Activated naive CD8-positive, alpha-beta T cell treated with anti-CD3 and anti-CD28 coated beads for 36 hours (primary cell): ENCODE data around the gene SH2D3A. TPM values are rescaled to one million over a fixed set of nuclear protein-coding genes. Genes with fewer than 3 reads are reported as not detected.
"Not testable (repeated sequence)": the region's sequence is repeated elsewhere in the genome, so short reads cannot be mapped to it uniquely, and the experiment has no call there.

Experiments used
- DNase-seq: peaks from one replicate; pipeline ENCODE4 v3.0.0; 2021
- H3K27ac Mint-ChIP-seq: one replicate; pipeline ENCODE4 v1.8.0; 2022; ENCODE audit warnings: mild to moderate bottlenecking, moderate library complexity, mixed read lengths
- H3K27me3 Mint-ChIP-seq: one replicate; pipeline ENCODE4 v1.8.0; 2022; ENCODE audit warnings: mild to moderate bottlenecking, mixed read lengths
- H3K36me3 Mint-ChIP-seq: one replicate; pipeline ENCODE4 v1.8.0; 2021; ENCODE audit warnings: mild to moderate bottlenecking, mixed read lengths
- H3K4me1 Mint-ChIP-seq: one replicate; pipeline ENCODE4 v1.8.0; 2021; ENCODE audit warnings: mixed read lengths
- H3K4me3 Mint-ChIP-seq: one replicate; pipeline ENCODE4 v1.8.0; 2022; ENCODE audit warnings: mild to moderate bottlenecking, moderate library complexity, mixed read lengths
- H3K9me3 Mint-ChIP-seq: one replicate; pipeline ENCODE4 v1.8.0; 2022; ENCODE audit warnings: mixed read lengths
- total RNA-seq, 2 experiments: library from RNA; stranded (reverse); gene quantifications; one replicate each; pipeline ENCODE4 v1.2.3, GENCODE V29; 2021

Gene SH2D3A
- total RNA-seq, 2 experiments from 2014 or later: 25.7 to 26.1 TPM

DNA sequence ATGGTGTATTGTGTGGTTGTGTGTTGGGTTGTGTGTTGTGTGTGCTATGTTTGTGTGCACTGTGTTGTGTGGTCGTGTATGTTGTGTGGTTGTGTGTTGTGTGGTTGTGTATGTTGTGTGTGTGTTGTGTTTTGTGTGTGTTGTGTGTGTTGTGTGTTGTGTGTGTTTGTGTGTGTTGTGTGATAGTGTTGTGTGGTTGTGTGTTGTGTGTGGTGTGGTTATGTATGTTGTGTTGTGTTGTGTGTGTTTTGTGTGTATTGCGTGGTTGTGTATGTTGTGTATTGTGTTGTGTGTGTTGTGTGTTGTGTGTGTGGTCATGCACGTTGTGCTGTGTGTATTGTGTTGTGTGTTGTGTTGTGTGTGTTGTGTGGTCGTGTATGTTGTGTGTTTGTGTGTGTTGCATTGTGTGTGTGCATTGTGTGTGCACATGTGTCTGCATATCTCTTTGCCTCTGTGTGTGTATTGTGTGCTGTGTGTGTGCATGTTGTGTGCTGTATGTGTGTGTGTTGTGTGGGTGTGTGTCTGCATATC is 49.7 kb downstream of the SH2D3A start:
- Mint-ChIP-seq H3K27me3 (peaks cover 3% of the 10 kb centered on the region), H3K27ac (peak overlapping the region; percentile 0), H3K36me3 (no peaks in the 10 kb centered on the region), H3K4me3 (no peak overlapping the region), H3K9me3 (no peaks in the 10 kb centered on the region), H3K4me1 (peaks cover 12% of the 10 kb centered on the region)
- DNase-seq: no peak

DNA sequence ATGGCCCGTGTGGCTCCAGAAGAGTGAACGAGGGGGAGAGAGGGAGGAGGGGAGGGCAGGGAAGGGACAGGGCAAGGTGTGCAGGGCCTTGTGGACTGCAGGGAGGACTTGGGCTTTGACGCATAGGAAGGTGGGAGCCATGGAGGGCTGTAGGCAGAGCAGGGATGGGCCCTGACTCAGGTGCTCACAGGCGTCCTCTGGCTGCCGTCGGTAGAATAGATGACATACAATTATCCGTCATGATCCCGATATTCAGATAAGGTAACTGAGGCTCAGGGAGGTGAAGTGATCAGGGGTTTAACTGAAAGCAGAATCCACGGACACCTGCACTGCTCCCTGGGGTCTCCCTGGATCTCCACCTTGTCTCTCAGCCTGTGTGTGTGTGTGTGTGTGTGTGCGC is 50.2 kb downstream of the SH2D3A start:
- Mint-ChIP-seq H3K4me1 (peaks cover 10% of the 10 kb centered on the region), H3K27ac (peak overlapping the region; percentile 0), H3K36me3 (no peaks in the 10 kb centered on the region), H3K27me3 (peaks cover 3% of the 10 kb centered on the region), H3K4me3 (no peak overlapping the region), H3K9me3 (no peaks in the 10 kb centered on the region)
- no peak for DNase-seq

GRCh38 chr19:6716610-6716970 is 50.6 kb downstream of the SH2D3A start:
- Mint-ChIP-seq H3K9me3 (no peaks in the 10 kb centered on the region), H3K36me3 (no peaks in the 10 kb centered on the region), H3K27ac (no peak overlapping the region), H3K27me3 (peaks cover 6% of the 10 kb centered on the region), H3K4me3 (no peak overlapping the region), H3K4me1 (peaks cover 10% of the 10 kb centered on the region)
- DNase-seq: no peak

- H3K27ac Mint-ChIP-seq: no peak overlapping the region
- H3K36me3 Mint-ChIP-seq: no peaks in the 10 kb centered on the region
- H3K4me1 Mint-ChIP-seq: peaks cover 8% of the 10 kb centered on the region
- DNase-seq: no peak
- no peak overlapping the region for H3K4me3 Mint-ChIP-seq
- H3K27me3 Mint-ChIP-seq: peaks cover 21% of the 10 kb centered on the region
- no peaks in the 10 kb centered on the region for H3K9me3 Mint-ChIP-seq
Observed at GRCh38 chr19:6714749-6715555, 52.3 kb downstream of the SH2D3A start.

DNA sequence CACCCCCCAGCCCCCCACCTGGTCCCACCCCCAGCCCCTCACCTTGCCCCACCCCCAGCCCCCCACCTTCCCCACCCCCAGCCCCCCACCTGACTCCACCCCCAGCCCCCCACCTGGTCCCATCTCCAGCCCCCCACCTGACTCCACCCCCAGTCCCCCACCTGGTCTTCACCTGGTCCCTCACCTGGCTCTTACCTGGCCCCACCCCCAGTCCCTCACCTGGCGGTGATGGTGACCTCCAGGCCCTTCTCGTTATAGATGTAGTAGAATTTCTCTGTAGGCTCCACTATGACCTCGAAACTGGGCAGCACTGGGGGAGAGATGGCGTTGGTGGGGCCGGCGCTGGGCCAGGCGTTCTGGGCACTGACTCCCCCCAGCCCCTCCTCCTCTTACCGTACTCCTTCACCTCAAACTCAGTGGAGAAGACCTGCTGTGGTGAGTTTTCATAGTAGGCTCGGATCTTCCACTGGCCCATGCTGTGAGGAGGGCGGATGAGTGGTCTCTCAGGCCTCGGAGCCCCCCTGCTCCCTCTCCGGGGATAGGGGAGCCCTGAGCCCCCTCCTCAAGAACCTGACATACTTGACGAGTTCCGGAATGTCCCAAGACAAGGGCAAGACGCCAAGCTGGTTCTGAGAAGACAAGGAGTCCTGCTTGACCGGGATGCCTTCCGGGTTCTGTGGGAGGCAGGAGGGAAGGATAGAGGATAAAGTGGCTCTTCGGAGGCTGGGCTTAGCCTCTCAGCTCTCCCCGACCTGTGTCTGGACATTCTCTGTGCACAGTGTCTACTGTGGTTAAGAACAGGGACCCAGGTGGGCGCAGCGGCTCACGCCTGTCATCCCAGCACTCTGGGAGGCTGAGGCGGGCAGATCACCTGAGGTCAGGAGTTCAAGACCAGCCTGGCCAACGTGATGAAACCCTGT is 53.2 kb downstream of the SH2D3A start:
- Mint-ChIP-seq H3K4me1 (peaks cover 8% of the 10 kb centered on the region), H3K27me3 (peaks cover 28% of the 10 kb centered on the region), H3K9me3 (no peaks in the 10 kb centered on the region), H3K27ac (no peak overlapping the region), H3K36me3 (no peaks in the 10 kb centered on the region), H3K4me3 (no peak overlapping the region)
- DNase-seq: no peak

GRCh38 chr19:6712692-6713670 is 54.3 kb downstream of the SH2D3A start:
- Mint-ChIP-seq H3K4me3 (no peak overlapping the region), H3K27me3 (peaks cover 38% of the 10 kb centered on the region), H3K27ac (no peak overlapping the region), H3K36me3 (no peaks in the 10 kb centered on the region), H3K9me3 (no peaks in the 10 kb centered on the region), H3K4me1 (peaks cover 8% of the 10 kb centered on the region)
- no peak for DNase-seq

DNA sequence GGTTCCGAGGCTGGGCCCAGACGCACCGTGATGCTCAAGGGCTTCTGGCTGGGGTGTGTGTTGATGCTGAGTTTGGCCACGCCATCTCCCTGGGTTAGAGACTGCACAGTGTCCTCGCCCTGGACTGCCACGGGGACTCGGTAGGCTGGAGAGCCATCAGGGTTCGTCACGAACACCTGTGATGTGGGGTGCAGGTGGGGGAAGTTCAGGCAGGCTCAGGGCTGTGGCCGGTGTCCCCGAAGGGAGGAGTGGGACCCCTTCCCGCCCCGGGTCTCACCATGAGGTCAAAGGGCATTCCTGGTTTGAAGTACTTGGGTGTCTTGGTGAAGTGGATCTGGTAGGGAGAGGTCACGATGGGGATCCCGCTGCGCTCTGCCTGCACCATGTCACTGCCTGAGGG is 55.0 kb downstream of the SH2D3A start:
- H3K27ac Mint-ChIP-seq: no peak overlapping the region
- no peak for DNase-seq
- no peaks in the 10 kb centered on the region for H3K36me3 Mint-ChIP-seq
- H3K9me3 Mint-ChIP-seq: no peaks in the 10 kb centered on the region
- H3K4me1 Mint-ChIP-seq: peaks cover 8% of the 10 kb centered on the region
- peaks cover 42% of the 10 kb centered on the region for H3K27me3 Mint-ChIP-seq
- no peak overlapping the region for H3K4me3 Mint-ChIP-seq

DNA sequence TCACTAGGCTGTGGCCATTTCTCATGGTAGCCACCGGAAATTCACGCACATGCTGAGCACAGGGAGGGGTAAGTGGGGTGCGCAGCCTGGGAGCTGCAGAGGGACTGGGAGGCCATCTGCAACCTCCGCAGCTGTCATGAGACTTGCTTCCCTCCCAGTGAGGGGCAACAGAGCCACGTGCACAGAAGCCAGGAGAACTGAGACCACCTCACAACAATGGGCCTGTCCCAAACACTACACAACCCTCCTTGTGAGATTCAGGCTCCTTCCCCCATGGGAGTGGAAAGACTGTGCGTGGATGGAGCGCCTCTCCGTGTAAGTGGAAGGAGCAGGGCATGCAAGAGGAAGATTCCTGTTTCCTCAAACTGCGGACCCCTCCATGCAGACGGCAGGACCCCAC is 55.6 kb downstream of the SH2D3A start:
- DNase-seq: no peak
- Mint-ChIP-seq H3K4me1 (peaks cover 8% of the 10 kb centered on the region), H3K4me3 (no peak overlapping the region), H3K27ac (no peak overlapping the region), H3K36me3 (no peaks in the 10 kb centered on the region), H3K27me3 (peaks cover 42% of the 10 kb centered on the region), H3K9me3 (no peaks in the 10 kb centered on the region)

DNA sequence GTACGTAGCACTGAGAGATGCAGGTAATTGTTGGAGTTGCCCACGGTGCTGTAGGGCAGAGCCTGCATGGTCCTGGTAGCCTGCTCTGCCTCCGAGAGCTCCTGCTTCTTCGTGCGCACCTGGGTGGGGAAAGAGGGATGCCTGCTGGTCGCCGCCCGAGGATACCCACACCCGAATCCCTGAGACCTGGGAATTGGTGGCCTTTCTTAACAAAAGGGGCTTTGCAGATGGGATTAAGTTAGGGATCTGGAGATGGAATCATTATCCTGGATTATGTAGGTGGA is 56.2 kb downstream of the SH2D3A start:
- H3K9me3 Mint-ChIP-seq: no peaks in the 10 kb centered on the region
- peaks cover 42% of the 10 kb centered on the region for H3K27me3 Mint-ChIP-seq
- no peak for DNase-seq
- no peak overlapping the region for H3K4me3 Mint-ChIP-seq
- H3K27ac Mint-ChIP-seq: no peak overlapping the region
- H3K36me3 Mint-ChIP-seq: no peaks in the 10 kb centered on the region
- H3K4me1 Mint-ChIP-seq: peaks cover 8% of the 10 kb centered on the region

DNA sequence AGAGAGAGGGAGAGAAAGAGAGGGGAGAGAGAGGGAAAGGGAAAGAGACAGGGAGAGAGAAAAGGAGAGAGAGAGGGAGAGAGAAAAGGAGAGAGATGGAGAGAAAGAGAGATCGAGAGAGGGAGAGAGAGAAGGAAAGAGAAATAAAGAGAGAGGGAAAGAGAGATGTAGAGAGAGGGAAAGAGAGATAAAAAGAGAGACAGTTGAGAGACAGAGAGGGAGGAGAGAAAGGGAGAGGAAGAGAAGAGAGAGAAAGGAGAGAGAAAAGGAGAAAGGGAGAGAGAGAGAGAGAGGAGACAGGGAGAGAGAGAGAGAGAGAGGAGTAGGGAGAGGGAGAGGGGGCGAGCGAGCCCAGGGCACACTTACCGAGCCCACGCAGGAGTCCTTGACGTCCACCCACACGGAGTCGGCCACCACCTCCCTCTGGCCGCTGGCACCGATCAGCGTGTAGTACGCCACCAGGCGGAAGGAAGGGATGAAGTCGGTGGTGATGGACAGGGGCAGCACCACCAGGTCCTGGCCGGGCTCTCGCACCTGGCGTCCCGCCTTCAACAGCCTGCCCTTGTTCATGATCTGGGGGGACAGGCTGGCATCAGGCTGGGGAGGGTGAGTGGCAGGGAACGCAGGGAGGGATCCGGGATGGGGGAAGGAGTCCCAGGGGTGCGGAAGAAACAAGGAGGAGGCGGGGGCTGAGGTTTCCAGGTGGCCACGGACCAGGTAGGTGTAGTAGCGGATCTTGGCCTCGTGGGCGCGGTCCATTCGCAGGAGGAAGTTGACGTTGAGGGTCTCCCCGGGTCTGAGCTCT is 56.8 kb downstream of the SH2D3A start:
- no peak overlapping the region for H3K4me3 Mint-ChIP-seq
- no peak for DNase-seq
- peaks cover 42% of the 10 kb centered on the region for H3K27me3 Mint-ChIP-seq
- no peaks in the 10 kb centered on the region for H3K36me3 Mint-ChIP-seq
- H3K27ac Mint-ChIP-seq: no peak overlapping the region
- no peaks in the 10 kb centered on the region for H3K9me3 Mint-ChIP-seq
- peaks cover 8% of the 10 kb centered on the region for H3K4me1 Mint-ChIP-seq

DNA sequence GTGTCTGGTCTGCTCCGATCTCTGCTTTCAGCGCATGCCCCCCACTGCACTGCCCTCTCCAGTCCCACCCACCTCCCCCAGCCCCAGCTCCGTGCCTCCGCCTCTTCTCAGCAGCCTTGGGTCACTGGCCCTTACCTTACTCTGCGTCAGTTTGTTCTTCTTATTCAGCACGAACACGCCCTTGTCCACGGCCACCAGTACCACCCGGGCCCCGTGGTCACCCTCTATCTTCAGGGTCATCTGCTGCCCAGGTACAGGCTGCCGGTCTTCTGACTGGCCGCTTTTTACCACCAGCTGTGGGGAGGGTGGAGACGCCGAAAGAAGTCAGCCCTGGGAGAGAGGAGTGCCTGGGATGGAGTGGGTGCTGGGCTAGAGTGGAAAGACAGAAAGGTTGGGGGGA is 57.7 kb downstream of the SH2D3A start:
- H3K4me1 Mint-ChIP-seq: peaks cover 8% of the 10 kb centered on the region
- no peaks in the 10 kb centered on the region for H3K9me3 Mint-ChIP-seq
- no peaks in the 10 kb centered on the region for H3K36me3 Mint-ChIP-seq
- no peak for DNase-seq
- no peak overlapping the region for H3K4me3 Mint-ChIP-seq
- peaks cover 42% of the 10 kb centered on the region for H3K27me3 Mint-ChIP-seq
- H3K27ac Mint-ChIP-seq: no peak overlapping the region

DNA sequence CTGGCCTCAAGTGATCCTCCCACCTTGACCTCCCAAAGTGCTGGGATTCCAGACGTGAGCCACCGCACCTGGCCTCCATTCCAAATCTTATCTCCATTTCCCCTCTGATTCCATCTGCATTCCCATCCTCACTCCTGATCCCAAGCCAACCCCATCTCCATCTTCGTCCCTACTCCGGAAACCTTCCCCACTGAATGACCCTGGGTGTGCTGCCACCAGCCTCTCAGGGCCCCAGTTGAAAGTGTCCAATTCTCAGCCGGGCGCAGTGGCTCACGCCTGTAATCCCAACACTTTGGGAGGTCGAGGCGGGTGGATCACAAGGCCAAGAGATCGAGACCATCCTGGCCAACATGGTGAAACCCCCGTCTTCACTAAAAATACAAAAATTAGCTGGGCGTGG is 58.3 kb downstream of the SH2D3A start:
- H3K4me3 Mint-ChIP-seq, H3K9me3 Mint-ChIP-seq, H3K4me1 Mint-ChIP-seq, DNase-seq, H3K27ac Mint-ChIP-seq, H3K36me3 Mint-ChIP-seq: not testable (repeated sequence)
- peaks cover 42% of the 10 kb centered on the region for H3K27me3 Mint-ChIP-seq

- Mint-ChIP-seq H3K27me3 (peaks cover 42% of the 10 kb centered on the region), H3K27ac (no peak overlapping the region), H3K9me3 (no peaks in the 10 kb centered on the region), H3K36me3 (no peaks in the 10 kb centered on the region), H3K4me1 (peaks cover 8% of the 10 kb centered on the region), H3K4me3 (no peak overlapping the region)
- DNase-seq: no peak
Observed at GRCh38 chr19:6708346-6708745, 58.9 kb downstream of the SH2D3A start.

DNA sequence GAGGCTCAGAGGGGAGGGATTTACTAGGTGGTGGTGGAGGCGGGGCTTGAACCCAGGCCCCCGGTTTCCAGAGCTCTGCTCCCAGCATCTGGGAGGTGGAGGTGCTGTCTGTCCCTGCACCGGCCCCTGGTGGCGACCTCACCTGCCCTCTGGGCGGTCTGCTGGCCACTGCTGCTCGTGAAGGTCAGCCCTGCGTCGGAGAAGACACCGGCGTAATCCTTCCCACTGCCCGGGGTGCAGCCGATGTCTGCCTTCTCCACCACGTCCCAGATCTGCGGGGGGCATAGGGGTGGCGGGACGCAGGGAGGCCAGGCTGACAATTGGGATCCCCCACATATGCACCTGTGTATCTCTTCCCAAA is 59.6 kb downstream of the SH2D3A start:
- Mint-ChIP-seq H3K27ac (no peak overlapping the region), H3K9me3 (no peaks in the 10 kb centered on the region)
- DNase-seq: no peak

More for the DNA sequence above, 59.6 kb downstream of the SH2D3A start:
- peaks cover 42% of the 10 kb centered on the region for H3K27me3 Mint-ChIP-seq
- peaks cover 8% of the 10 kb centered on the region for H3K4me1 Mint-ChIP-seq
- no peak overlapping the region for H3K4me3 Mint-ChIP-seq
- no peaks in the 10 kb centered on the region for H3K36me3 Mint-ChIP-seq
